Iris pigment epithelial cell (primary cell): ENCODE measurements around the gene YES1.

ENCODE experiments used
- DNase-seq: peaks from one replicate; pipeline ENCODE4 v3.0.0-alpha.2; 2011; ENCODE audit warnings: low read depth

The YES1 gene

GRCh38 chr18:811892-812375 is at the start of gene YES1:
Gene YES1 (minus strand): TSS chr18:812242. CDS start chr18:756827, 55,415 bp downstream.
- DNase-seq, result peak; percentile 74

DNA sequence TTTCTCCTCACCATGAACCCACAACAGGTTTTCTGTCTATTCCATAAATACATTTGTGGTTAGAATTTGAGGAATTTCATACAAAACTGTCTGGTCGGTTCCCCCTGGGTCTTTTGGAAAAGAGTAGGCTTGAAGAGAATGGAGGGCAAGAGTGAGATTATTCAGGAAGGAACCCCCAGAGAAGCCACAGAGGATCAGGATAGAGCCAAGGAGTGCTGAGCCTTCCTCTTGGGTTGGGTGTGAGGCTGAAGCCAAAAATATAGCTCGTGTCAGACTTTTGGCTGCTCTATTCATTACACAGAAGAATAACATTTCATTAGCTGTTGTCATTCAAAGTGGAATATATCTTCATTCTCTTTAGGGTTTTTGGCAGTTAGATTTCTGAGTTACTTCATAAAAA is 45.9 kb upstream of the YES1 start:
- no peak for DNase-seq

DNA sequence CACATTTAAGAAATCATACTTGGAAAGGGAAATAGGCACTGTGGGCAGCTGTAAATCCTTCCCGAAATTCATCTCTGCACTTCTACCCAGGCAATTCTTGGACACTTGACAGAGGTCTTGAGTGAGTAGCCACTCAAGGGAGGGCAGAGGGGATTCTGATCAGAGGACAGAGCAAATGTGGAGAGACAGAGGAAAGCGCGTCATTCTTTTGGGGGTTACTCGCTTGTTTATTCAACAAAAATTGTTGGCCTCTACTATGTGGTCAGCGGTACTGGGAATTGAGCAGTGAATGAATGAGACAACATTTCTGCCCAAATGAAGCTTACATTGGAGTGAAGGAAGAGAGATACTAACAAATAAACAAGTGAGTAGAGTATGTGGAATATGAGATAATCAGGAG is 41.4 kb upstream of the YES1 start:
- DNase-seq, result no peak

GRCh38 chr18:850960-851359 is 38.9 kb upstream of the YES1 start:
- no peak for DNase-seq

GRCh38 chr18:849021-849420 is 37.0 kb upstream of the YES1 start:
- no peak for DNase-seq

GRCh38 chr18:848062-848861 is 36.2 kb upstream of the YES1 start:
- no peak for DNase-seq

GRCh38 chr18:845152-845819 is 33.2 kb upstream of the YES1 start:
- DNase-seq, result peak; percentile 69

GRCh38 chr18:841647-842370 is 29.8 kb upstream of the YES1 start:
- no peak for DNase-seq

DNA sequence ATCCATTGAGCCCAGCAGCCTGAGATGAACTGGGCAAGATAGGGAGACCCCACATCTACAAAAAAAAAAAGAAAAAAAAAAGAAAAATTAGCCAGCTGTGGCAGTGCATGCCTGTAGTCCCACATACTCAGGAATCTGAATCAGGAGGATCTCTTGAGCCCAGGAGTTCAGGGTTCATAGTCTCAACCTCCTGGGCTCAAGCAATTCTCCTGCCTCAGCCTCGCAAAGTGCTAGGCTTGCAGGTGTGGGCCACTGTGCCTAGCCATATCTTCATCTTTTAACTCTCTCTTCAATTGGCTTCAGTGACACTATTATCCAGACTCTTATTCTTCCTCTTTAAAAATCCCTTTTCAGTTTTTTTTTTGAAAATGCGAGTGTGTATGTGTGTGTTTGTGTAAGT is 28.5 kb upstream of the YES1 start:
- no peak for DNase-seq

GRCh38 chr18:840023-840408 is 28.0 kb upstream of the YES1 start:
- DNase-seq, result no peak

- DNase-seq, result peak; percentile 78
Measured at GRCh38 chr18:839224-840022, 27.4 kb upstream of the YES1 start.

DNA sequence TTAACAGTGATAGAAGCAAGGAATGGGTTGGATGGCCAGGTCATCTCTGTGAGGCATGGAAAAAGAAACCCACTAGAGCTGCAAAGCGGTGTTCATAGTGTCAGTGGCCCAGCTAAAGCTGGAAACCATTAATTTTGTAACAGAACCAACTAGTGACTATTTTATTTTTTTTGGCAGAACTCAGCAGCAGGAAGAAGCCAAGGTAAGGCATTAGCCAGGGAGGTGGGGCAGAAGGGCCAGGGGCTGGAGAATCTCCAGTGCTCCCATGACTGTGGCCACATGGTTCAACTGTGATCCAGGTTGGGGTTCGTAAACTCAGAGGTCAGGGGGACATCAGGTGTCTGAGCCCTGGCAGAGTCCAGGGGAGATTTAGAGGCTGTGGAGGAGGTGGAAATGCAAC is 25.9 kb upstream of the YES1 start:
- no peak for DNase-seq

GRCh38 chr18:834082-834720 is 22.2 kb upstream of the YES1 start:
- no peak for DNase-seq

DNA sequence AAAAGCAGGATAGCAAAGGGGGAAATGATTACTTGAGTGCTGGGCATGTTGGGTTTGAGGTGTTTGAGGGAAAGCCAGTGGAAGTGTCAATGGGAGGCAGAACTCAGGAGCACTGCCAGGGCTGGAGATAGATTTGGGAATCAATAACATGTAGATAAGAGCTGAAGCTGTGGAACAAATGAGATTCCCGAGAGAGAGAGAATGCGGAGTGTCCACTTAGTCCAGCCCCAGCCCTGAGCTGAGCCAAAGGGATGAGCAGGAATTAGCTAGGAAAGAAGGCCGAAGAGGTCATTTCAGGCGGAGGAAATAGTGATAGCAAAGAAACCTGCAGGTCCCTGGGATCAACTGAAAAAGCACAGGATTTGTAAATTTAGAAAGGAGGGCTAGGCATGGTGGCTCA is 21.2 kb upstream of the YES1 start:
- DNase-seq, result no peak

- DNase-seq, result no peak
Measured at GRCh38 chr18:832085-832681, 20.1 kb upstream of the YES1 start.

DNA sequence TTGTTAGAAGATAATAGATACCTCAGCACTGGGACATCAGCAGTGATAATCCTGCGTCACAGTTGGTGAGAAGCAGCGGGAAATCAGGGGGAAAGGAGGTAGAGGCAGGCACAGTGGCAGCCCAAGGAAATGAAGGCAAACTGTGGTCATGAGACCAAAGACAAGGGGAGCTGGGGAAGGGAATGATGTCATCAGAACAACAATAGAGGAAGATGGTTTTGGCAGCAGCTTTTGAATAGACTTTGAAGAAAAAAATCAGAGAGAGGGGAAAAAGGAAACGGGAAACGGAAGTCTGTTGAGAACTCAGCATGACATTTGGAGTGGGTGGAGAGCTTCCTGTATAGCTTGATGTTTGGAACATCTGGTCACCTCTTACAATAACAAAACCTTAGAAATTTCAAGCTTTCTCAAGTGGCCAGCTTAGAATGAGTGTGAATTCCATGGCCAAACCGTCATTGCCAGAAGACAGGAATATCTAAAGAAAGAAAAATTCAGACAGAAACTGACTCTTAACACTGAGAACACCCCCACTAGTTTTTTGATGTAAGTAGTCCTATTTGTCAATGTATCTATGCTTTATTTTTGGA is 18.4 kb upstream of the YES1 start:
- DNase-seq, result peak; percentile 64

DNA sequence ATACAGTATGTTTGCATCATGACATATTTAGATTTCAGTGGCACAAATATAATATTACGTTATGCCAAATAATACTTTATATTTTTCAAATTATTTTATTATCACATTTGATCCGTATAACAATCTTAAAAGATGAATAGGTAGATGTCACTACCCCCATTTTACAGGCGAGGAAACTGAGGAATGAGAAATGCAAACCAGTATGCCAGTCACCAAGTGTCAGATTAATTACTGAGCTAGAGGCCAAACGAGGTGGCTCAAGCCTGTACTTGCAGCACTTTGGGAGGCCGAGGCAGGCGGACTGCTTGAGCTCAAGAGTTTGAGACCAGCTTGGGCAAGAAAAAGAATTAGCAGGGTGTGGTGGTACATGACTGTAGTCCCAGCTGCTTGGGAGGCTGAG is 17.4 kb upstream of the YES1 start:
- no peak for DNase-seq

DNA sequence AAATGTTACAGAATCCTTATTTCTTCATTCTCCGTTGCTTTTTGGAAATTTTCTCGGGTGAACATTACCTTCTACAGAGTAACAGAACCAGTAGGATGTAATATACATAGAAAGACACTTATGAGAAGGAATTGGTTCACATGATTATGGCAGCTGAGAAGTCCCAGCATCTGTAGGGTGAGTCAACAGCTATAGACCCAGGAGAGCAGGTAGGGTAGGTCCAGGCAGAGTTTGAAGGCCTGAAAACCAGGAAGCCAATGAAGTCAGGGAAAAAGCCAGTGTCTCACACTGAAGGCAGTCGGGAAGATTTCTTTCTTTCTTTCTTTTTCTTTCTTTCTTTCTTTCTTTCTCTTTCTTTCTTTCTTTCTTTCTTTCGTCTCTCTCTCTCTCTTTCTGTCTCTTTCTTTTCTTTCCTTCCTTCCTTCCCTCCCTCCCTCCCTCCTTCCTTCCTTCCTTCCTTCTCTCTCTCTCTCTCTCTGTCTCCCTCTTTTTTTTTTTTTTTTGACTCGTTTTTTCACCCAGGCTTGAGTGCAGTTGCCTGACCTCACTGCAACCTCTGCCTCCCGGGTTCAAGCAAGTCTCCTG is 15.1 kb upstream of the YES1 start:
- no peak for DNase-seq

- DNase-seq, result no peak
Measured at GRCh38 chr18:825891-826585, 14.0 kb upstream of the YES1 start.

- DNase-seq, result peak; percentile 49
Measured at GRCh38 chr18:824179-824578, 12.1 kb upstream of the YES1 start.
